Bronchial epithelial cell (primary cell): Measurements from ENCODE around the gene PYROXD2. TPM values are rescaled to one million over a fixed set of nuclear protein-coding genes. Genes with fewer than 3 reads are reported as not detected.

Source experiments
- DNase-seq: peaks from one replicate; pipeline ENCODE4 v3.0.0-alpha.2; 2010; ENCODE audit warnings: low read depth
- FAIRE-seq: peaks from 2 replicates; lab custom pipeline; 2011; peaks lifted over from hg19 to GRCh38; lab: Jason Lieb, UNC
- H3K27me3 ChIP-seq: 2 replicates; pipeline ENCODE4 v1.5.1; 2011; ENCODE audit warnings: low read length; ENCODE audit not compliant: control insufficient read depth, insufficient read depth
- H3K36me3 ChIP-seq: 2 replicates; pipeline ENCODE4 v1.5.1; 2011; ENCODE audit warnings: low read length; ENCODE audit not compliant: control insufficient read depth, insufficient read depth
- H3K4me3 ChIP-seq: 2 replicates; pipeline ENCODE4 v1.5.1; 2011; ENCODE audit warnings: mild to moderate bottlenecking, low read depth, low read length, control low read depth
- total RNA-seq: library from RNA; depleted of rRNA; stranded (reverse); fragments of >200 nt; gene quantifications from 2 replicates; pipeline ENCODE4 v1.2.1, GENCODE V29; 2014
- TF ChIP-seq, protein P1 (sequence below): IDR thresholded peaks from 2 replicates; pipeline ENCODE4 v1.5.1; 2011; ENCODE audit warnings: mild to moderate bottlenecking, moderate library complexity, low read length, control low read depth, inconsistent platforms; ENCODE audit not compliant: insufficient read depth, severe bottlenecking

Gene PYROXD2
- total RNA-seq, 1 donor from 2014 or later: 1.1 TPM

DNA sequence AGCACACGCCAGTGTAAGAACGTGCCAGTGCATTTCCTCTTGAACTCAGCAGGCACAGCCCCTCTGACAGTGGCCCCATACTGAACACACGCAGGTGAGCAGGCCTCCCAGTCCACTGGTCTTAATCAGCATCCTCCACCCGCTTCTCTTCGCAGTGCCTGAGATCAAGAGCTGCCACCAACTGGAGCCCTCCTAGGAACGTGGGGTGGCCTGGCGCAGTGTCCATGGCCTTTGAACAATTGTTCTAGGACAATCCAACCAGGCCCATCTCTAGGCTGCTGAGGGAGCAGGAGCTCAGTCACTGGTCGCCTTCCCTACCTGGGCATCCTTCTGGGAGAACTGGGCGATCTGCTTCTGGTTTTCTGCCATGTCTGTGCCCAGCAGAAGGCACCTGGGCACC, 15.2 kb downstream of the PYROXD2 start:
- FAIRE-seq: no peak
- no peak overlapping the region for H3K4me3 ChIP-seq
- DNase-seq: no peak
- H3K36me3 ChIP-seq: no peaks in the 10 kb centered on the region
- H3K27me3 ChIP-seq: no peaks in the 10 kb centered on the region
- TF ChIP-seq, protein P1, sequence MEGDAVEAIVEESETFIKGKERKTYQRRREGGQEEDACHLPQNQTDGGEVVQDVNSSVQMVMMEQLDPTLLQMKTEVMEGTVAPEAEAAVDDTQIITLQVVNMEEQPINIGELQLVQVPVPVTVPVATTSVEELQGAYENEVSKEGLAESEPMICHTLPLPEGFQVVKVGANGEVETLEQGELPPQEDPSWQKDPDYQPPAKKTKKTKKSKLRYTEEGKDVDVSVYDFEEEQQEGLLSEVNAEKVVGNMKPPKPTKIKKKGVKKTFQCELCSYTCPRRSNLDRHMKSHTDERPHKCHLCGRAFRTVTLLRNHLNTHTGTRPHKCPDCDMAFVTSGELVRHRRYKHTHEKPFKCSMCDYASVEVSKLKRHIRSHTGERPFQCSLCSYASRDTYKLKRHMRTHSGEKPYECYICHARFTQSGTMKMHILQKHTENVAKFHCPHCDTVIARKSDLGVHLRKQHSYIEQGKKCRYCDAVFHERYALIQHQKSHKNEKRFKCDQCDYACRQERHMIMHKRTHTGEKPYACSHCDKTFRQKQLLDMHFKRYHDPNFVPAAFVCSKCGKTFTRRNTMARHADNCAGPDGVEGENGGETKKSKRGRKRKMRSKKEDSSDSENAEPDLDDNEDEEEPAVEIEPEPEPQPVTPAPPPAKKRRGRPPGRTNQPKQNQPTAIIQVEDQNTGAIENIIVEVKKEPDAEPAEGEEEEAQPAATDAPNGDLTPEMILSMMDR: no peak

DNA sequence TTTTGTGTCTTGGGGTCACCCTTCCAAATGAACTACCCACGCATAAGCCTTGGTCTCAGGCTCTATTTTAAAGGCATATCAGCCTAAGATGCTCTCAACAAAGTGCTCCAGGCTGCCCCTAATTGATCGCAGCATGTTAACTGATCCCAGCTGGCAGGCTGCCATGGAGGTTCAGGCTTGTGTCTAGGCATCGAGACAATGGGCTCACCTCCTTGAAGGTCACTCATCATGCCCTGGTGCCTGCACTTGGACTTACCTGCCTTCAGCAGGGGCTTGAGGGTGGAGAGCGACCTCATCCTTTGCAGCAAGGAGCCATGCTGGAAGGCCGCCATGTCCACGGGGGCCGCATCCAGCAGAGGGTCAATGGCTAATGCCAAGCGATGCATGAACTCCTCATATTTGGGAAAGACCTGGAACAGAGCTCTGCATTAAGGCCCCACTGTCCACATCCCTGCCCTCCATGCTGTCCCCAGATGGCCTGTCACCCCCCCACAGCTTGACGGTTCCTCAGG, 17.8 kb downstream of the PYROXD2 start:
- no peaks in the 10 kb centered on the region for H3K27me3 ChIP-seq
- no peak overlapping the region for H3K4me3 ChIP-seq
- DNase-seq (no peak), FAIRE-seq (no peak)
- H3K36me3 ChIP-seq: no peaks in the 10 kb centered on the region
- TF ChIP-seq, protein P1: no peak

GRCh38 chr10:98396096-98397063, 18.6 kb downstream of the PYROXD2 start:
- no peak for DNase-seq
- Histone ChIP-seq H3K36me3 (no peaks in the 10 kb centered on the region), H3K4me3 (no peak overlapping the region), H3K27me3 (no peaks in the 10 kb centered on the region)
- TF ChIP-seq, protein P1: no peak
- FAIRE-seq: no peak

DNA sequence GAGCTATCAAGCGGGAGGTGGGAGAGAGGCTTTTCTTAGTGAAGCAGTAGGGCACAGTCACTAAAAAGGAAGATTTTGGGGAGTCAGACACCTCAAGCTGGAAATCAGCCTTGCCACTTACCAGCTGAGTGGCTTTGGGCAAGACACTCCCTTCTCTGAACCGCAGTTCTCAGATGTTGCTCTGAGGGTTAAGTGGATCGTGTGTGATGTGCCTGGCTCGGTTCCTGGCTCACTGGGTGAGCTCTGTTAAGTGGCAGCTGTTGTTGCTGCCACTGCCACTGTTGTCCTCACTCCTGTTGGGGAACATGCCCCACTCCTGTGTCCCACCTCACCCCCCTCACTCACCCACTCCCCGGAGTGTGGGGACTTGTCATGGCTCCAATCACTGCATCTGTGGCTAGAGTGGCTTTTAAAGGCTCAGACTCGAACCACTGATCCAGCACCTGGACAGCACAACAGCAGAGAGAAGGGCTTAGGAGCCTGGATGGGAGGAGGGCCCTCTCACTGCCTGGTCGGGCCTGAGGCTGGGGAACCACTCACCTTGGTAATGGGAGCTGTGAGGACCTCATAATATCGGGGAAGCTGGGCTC, 20.0 kb downstream of the PYROXD2 start:
- Histone ChIP-seq H3K4me3 (no peak overlapping the region), H3K36me3 (no peaks in the 10 kb centered on the region), H3K27me3 (no peaks in the 10 kb centered on the region)
- TF ChIP-seq, protein P1: no peak
- DNase-seq (no peak), FAIRE-seq (no peak)

- DNase-seq: peak; percentile 75
Observed at GRCh38 chr10:98391578-98391991, 23.4 kb downstream of the PYROXD2 start.

More at GRCh38 chr10:98391578-98391991, 23.4 kb downstream of the PYROXD2 start:
- H3K27me3 ChIP-seq: no peaks in the 10 kb centered on the region
- FAIRE-seq: no peak
- TF ChIP-seq, protein P1: no peak
- H3K4me3 ChIP-seq: no peak overlapping the region
- H3K36me3 ChIP-seq: no peaks in the 10 kb centered on the region
